HepG2 (cell line): Measurements from ENCODE around the gene ABHD2. TPM values are rescaled to one million over a fixed set of nuclear protein-coding genes. Genes with fewer than 3 reads are reported as not detected.

ENCODE experiments used
- ARID3A ChIP-seq: IDR thresholded peaks from 2 replicates; pipeline ENCODE4 v1.6.1; 2012; ENCODE audit warnings: low read depth, low read length, improper control_type of control experiment
- ARNTL ChIP-seq: sonication (generic); formaldehyde crosslinking; IDR thresholded peaks from 2 replicates; pipeline ENCODE4 v1.4.0; 2020; ENCODE audit warnings: mild to moderate bottlenecking, missing genetic modification reagents
- MAF1 ChIP-seq: sonication (generic); formaldehyde crosslinking; IDR thresholded peaks from 2 replicates; pipeline ENCODE4 v1.5.0; 2020; ENCODE audit warnings: missing genetic modification reagents, borderline replicate concordance
- MBNL3 ChIP-seq: fragments of 250-450 bp; sonication (Bioruptor Pico); conservative IDR thresholded peaks from 2 replicates; pipeline ENCODE4 v1.8.0; 2022; ENCODE audit warnings: mild to moderate bottlenecking, inconsistent platforms
- MED1 ChIP-seq: sonication (generic); formaldehyde crosslinking; IDR thresholded peaks from 2 replicates; pipeline ENCODE4 v1.4.0; 2020; ENCODE audit warnings: missing genetic modification reagents
- PPARG ChIP-seq: conservative IDR thresholded peaks from 2 replicates; pipeline ENCODE4 v1.6.1; 2016; ENCODE audit warnings: missing biosample characterization, missing genetic modification reagents
- SKI ChIP-seq: fragments of 450-650 bp; IDR thresholded peaks from one replicate; pipeline ENCODE4 v1.6.1; 2018; ENCODE audit warnings: mild to moderate bottlenecking; ENCODE audit not compliant: partially characterized antibody
- TEAD3 ChIP-seq: optimal IDR thresholded peaks from 2 replicates; pipeline ENCODE3; 2016; ENCODE audit warnings: borderline replicate concordance
- ZGPAT ChIP-seq: IDR thresholded peaks from 2 replicates; pipeline ENCODE4 v1.6.1; 2016; ENCODE audit warnings: mild to moderate bottlenecking
- ZNF12 ChIP-seq: sonication (generic); formaldehyde crosslinking; IDR thresholded peaks from 2 replicates; pipeline ENCODE4 v1.5.0; 2020; ENCODE audit warnings: missing genetic modification reagents
- ZNF234 ChIP-seq: sonication (generic); formaldehyde crosslinking; conservative IDR thresholded peaks from 2 replicates; pipeline ENCODE4 v1.5.1; 2020; ENCODE audit warnings: mild to moderate bottlenecking, missing genetic modification reagents
- ZNF609 ChIP-seq: sonication (generic); formaldehyde crosslinking; IDR thresholded peaks from 2 replicates; pipeline ENCODE4 v1.4.0; 2020; ENCODE audit warnings: mild to moderate bottlenecking, missing genetic modification reagents, borderline replicate concordance
- ZNF775 ChIP-seq: sonication (generic); formaldehyde crosslinking; IDR thresholded peaks from 2 replicates; pipeline ENCODE4 v1.4.0; 2020; ENCODE audit warnings: missing genetic modification reagents, mild to moderate bottlenecking, moderate library complexity, borderline replicate concordance
- polyA plus RNA-seq, 8 experiments: library from polyadenylated mRNA; depleted of rRNA in 3 of 8; stranded (reverse) in 7 of 8; unstranded in 1 of 8; fragments of >200 nt; fragmentation: Illumina TruSeq in 4 of 8; extraction: Trizol in 4 of 8; gene quantifications; 2 replicates each; pipeline versions ENCODE4 v1.2.1 to v1.2.3, GENCODE V29; 2011 to 2016; ENCODE audit warnings: low read depth in 4 of 8, missing spikeins in 1 of 8, mixed read lengths in 1 of 8; ENCODE audit not compliant: insufficient read depth in 1 of 8
- total RNA-seq, 5 experiments: library from RNA; depleted of rRNA; stranded (reverse); fragments of >200 nt; fragmentation: Illumina TruSeq; extraction: Trizol; gene quantifications; 2 replicates each; pipeline ENCODE4 v1.2.3, GENCODE V29; 2016; ENCODE audit warnings: low read depth in 1 of 5
- TF ChIP-seq, protein P1 (sequence below): sonication (generic); formaldehyde crosslinking; IDR thresholded peaks from 2 replicates; pipeline ENCODE4 v1.4.0; 2020; ENCODE audit warnings: missing genetic modification reagents, borderline replicate concordance

ABHD2 gene
- total and polyA plus RNA-seq, 2 of the 13 experiments (the other 11 are each of a cell fraction or from before 2014, with no cell fraction given): 14.8 to 22.4 TPM

DNA sequence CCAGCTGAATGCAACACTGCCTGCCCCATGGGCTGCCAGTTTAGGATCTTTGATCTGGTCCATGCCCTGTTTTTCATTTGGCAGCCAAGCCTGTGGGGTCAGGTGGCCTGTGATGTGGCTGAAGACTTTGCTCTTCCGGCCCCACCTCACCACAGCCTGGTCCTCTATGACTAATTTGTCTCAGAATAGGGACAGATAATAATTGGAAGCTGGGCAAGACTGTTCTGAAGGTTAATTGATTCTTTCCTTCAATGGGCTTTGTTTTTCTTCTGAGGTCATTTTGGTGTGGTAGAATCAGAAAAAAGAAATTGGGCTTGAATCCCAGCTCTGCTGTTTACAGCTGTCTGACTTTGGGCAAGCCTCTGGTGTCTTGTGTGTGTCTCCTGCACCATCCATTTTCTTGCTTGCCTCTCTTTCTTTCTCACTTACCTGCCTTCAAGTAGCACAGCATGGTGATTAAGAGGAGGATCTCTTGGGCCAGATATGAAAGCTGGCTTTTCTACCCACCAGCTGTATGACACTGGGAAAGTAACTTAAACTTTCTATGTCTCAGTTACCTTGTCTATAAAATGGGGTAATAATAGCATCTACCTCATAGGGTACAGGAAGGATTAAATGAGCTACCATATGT, 24.2 kb downstream of the ABHD2 start (continued):
- TF ChIP-seq ZNF609 (CRISPR knock-in tag): no peak
- no peak for TF ChIP-seq SKI
- TF ChIP-seq PPARG (CRISPR knock-in tag): 0 out of 2 replicates have a peak, but pooled peaks have one; percentile 25
- TF ChIP-seq ZNF775 (CRISPR knock-in tag): no peak
- no peak for TF ChIP-seq ARNTL (CRISPR knock-in tag)
- TF ChIP-seq ZNF12 (CRISPR knock-in tag): no peak
- peak; percentile 77 for TF ChIP-seq ARID3A
- TF ChIP-seq, protein P1, sequence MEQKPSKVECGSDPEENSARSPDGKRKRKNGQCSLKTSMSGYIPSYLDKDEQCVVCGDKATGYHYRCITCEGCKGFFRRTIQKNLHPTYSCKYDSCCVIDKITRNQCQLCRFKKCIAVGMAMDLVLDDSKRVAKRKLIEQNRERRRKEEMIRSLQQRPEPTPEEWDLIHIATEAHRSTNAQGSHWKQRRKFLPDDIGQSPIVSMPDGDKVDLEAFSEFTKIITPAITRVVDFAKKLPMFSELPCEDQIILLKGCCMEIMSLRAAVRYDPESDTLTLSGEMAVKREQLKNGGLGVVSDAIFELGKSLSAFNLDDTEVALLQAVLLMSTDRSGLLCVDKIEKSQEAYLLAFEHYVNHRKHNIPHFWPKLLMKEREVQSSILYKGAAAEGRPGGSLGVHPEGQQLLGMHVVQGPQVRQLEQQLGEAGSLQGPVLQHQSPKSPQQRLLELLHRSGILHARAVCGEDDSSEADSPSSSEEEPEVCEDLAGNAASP: no peak
- no peak for TF ChIP-seq MBNL3
- TF ChIP-seq ZGPAT: peak; percentile 47; the same call in 1 of the 2 replicates
- TF ChIP-seq TEAD3: no peak
- no peak for TF ChIP-seq MAF1 (CRISPR knock-in tag)
- TF ChIP-seq MED1 (CRISPR knock-in tag): peak; percentile 89
- no peak for TF ChIP-seq ZNF234 (CRISPR knock-in tag)
